Left renal cortex interstitium (tissue), 4 donors: ENCODE measurements around the gene KCNN2. TPM values are rescaled to one million over a fixed set of nuclear protein-coding genes. Genes with fewer than 3 reads are reported as not detected.

Source experiments
- DNase-seq, 4 donors: peaks; one replicate each; pipeline ENCODE4 v3.0.0-alpha.2; 2013; ENCODE audit warnings: low read depth in 4 of 4, low spot score in 2 of 4, missing footprints in 1 of 4
- polyA plus RNA-seq, 4 donors: library from polyadenylated mRNA; unstranded; fragments of 120-200 nt; gene quantifications; one replicate each; pipeline ENCODE4 v1.2.1, GENCODE V29; 2013; ENCODE audit not compliant: insufficient read length in 4 of 4

The KCNN2 gene
- polyA plus RNA-seq, 4 donors = 3.7 to 7.6 (median 4.9) TPM

GRCh38 chr5:114477816-114478334 lies 116.0 kb downstream of the KCNN2 start:
- no peak for DNase-seq

DNA sequence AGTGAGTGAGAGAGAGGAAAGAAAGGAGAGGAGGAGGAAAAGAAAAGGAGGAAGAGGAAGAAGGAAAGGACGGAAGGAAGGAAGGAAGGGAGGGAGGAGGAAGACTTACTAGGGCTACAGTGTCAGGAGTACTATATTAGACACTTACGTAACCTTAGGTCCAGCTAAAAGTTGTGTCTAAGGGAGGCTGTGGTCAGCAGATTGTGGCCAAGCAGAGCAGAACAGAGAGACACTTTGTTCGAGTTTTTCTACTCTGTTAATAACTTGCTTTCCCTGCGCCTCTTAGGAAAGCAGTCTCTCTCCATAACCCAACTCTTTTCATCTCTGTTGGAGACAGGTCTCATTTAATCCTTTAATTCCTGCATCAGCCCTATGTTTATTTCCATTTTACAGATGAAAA lies 138.9 kb downstream of the KCNN2 start:
- no peak for DNase-seq

- DNase-seq = no peak
Measured at GRCh38 chr5:114504560-114504959, 142.7 kb downstream of the KCNN2 start.

DNA sequence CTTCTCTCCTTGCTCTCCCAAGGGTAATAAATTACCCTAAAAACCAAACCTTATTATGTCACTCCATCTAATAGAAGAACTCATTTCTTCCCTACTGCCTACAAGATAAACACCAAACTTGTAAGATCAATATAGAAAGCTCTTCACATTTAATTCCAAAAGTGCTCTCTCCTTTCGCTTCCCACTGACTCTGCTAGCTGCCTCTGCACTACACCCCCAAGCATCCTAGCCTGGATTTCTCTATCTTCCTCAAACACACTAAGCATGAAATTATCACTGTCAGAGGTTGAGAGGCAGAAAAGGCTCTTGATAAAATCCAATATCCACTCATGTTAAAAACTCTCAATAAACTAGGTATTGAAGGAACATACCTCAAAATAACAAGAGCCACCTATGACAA lies 162.4 kb downstream of the KCNN2 start:
- no peak for DNase-seq

DNA sequence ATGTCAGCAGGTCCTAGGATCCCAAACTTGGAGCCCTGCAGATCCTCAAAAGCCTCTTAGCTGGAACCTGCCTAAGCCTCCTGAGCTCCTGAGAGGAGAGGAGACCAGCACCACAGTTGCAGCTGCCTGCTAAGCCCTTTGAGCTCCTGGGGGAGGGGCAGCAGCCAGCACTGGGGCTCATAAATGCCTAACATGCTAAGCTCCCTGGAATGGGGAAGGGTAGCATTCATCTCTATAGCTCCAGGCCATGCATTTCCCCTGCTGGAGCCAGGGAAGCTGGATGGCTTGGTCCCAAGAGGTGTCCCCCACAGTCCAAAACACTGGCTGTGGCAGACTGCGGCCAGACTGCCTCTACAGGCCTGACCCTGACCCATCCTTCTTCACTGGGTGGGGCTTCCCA lies 182.7 kb downstream of the KCNN2 start:
- no peak for DNase-seq
